Measurements from ENCODE around the gene TMSB4X.
"Not testable (repeated sequence)": the region's sequence is repeated elsewhere in the genome, so short reads cannot be mapped to it uniquely, and the experiment has no call there.

The TMSB4X gene

DNA sequence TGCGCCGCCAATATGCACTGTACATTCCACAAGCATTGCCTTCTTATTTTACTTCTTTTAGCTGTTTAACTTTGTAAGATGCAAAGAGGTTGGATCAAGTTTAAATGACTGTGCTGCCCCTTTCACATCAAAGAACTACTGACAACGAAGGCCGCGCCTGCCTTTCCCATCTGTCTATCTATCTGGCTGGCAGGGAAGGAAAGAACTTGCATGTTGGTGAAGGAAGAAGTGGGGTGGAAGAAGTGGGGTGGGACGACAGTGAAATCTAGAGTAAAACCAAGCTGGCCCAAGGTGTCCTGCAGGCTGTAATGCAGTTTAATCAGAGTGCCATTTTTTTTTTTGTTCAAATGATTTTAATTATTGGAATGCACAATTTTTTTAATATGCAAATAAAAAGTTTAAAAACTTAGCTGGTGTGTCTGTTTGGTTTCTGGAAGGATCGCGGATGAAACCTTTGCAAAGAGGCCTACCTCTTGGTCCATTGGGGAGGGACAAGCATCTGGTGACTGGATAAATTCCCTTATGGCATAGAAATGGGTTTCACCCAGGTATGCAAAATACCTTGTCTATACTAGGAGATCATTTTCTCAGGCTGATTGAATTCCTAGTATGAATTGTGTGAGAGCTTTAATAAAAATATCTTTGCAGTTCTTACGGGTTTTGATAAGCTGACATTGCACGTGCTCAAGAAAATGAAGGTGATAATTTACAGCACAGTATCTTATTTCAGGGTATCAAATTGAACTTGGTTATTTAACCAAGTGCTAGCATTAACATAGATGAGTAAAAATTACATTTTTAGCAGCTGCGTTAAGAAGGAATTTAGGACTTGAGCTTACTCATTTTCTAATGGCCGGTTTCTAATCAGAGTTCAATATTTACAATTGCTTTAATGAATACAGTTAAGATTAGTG is 2.2 kb downstream of the TMSB4X start:
- not testable (repeated sequence) for DNase-seq

DNA sequence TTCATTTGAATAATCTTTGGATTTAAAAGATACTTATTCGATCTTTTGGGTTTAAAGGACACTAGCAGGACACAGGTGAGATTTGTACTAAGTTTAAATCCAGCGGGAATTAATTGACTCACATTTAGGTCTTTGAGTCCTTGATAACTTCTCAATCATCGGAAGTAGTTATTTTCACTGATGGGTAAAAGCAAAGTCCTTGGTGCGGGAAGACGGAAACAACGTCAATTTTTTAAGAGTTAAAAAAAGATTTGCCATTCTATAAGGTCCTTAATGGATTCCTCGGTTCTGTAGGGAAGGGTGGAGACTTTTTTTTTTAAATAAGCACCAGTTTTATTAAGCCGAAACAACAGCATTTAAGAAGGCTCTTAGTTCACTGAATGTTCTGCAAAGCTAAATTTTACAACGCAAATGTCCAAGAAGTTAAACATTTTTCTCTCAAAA is 2.9 kb downstream of the TMSB4X start:
- no peak for DNase-seq

DNA sequence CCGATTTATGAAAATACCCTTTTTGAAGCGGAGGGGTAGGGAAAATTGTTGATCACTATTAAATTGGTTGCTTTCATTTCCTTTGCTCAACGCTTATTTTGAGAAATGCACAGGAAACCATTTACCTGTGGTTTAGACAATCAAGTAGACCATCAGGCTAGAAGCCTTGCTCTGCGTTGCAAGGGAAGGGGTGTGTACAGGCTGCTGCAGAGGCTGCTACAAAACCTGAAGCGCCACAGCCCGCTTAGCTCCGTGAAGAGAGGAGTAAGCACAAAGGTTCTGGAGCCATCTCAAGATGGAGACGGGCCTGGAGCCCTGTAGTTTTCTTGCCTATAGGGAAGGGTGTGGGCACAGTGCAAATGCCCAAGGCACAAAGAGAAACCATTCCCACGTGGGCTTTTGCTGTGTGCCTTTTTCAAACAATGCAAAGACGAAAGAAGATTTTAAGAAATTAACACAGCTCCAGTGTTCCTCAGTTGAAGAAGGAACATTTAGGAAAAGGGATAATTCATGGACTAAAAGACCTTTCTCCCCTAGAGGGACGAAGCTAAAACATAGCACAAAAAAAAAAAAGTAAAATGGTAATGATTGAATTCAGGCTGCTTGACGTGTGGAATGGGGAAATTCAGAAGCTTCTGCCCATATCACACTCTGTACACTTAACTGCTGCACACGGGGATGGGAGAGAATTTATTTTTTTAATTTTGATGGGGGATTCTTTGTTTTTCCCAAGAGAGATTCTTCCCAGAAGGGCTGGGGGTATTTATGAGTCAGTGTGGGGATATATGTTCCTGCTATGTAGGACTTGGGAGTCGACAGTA is 3.5 kb downstream of the TMSB4X start:
- DNase-seq, result peak; percentile 64

GRCh38 chrX:12979026-12979607 is 4.2 kb downstream of the TMSB4X start:
- no peak for DNase-seq

DNA sequence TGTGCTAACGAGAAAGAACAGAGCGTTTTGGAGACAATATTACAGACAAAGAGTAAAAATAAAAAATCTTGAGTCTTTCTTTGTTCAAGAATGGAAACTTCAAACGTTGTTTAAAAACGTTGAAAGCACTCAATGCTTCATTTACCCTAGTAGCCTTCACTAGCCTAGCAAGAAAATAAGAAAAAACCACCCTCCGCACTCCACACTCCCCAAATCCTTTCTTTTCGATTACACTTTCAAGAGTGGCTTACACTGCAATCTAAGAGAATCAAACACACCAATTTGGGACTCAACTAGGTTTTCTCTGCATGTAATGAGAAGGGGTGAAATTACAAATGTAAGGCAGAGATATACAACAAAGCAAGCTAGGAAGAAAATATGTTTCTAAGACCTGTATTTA is 4.7 kb downstream of the TMSB4X start:
- DNase-seq, result no peak

GRCh38 chrX:12980039-12980438 is 5.1 kb downstream of the TMSB4X start:
- DNase-seq, result not testable (repeated sequence)

DNA sequence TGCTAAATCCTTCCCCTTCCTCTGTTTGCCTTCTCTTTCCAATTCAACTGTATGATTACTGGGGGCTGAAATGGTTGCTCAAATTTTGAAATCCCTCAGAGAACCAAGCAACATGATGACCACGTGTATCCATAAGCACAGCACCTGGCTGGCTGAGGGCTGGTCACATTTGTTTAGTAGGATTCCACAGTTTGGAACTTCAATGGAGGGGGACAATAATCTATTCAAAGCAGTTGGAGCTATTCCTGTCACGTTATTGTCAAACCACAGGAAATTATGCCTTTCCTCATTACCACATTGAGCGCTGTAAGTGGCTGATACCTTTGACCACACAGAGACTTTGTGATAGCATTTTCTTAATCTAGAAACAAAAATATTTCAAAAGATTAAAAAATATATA is 7.0 kb downstream of the TMSB4X start:
- DNase-seq, result no peak

DNA sequence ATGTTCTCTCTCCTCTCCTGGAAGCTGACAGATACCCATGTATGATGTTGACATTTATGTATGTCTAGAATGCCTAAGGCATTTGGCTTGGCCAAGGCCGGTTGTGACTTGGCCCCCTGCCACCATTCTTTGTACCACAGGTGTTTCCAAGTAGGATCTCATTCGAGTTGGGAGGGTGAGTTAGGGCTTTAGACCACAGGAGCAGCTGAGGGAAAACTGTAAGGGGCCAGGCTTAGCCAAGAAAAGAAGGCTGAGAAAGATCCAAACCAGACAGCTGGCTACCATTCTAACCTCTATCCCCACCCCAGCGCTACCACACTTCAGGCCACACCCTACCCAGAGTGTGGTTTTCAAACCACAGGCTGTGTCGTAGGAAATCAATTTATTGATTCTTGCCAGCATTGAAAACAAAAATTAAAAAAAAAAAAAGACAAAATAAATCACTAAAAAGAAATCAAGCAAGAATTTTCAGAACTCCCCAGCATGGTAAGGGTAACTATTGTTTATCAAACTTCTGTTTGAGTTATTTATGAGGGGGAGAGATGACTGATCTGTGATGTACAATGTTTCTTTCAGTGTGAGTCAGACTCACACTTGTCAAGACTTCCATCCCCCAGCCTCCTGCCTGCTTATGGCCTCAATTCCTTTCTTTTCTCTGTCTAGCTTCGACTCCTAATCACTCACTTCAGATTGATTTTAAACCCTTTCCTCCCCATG is 9.9 kb downstream of the TMSB4X start:
- DNase-seq, result no peak

DNA sequence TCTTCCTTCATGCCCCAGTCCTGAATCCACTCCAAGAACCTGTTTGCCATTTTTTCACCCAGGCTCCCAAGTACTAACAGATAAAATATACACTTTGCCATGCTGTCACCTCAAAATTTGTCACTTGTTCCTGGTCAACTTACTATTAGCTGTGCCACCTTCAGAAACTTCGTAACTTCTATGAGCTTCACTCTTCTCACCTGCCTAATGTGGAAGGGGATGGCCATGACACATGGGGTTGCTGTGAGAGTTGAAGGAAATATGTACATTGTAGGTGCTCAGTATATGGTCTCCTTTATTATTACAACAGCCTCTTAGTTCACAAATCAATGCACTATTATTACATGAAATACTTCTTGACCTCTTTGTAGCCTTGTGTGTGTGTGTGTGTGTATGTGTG is 10.4 kb downstream of the TMSB4X start:
- no peak for DNase-seq

- no peak for DNase-seq
These were observed 11.4 kb downstream of the TMSB4X start for GRCh38 chrX:12986164-12986779.

- DNase-seq, result no peak
These were observed 12.0 kb downstream of the TMSB4X start for GRCh38 chrX:12986886-12987285.

DNA sequence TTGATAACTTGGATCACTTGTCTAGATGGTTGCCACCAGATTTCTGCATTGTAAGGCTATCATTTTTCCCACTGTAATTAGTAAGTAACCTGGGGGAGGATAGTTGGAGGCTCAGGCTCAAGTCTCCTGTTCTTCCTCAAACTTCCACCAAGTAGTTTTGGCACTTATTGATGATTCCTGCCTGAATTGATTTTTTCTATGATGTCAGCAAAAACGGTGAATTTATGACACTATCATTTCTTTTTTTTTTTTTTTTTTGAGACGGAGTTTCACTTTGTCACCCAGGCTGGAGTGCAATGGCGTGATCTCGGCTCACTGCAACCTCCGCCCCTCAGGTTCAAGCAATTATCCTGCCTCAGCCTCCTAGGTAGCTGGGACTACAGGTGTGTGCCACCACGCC is 12.4 kb downstream of the TMSB4X start:
- DNase-seq, result no peak

- no peak for DNase-seq
These were observed 13.1 kb downstream of the TMSB4X start for GRCh38 chrX:12987900-12988594.

GRCh38 chrX:12988797-12989196 is 13.9 kb downstream of the TMSB4X start:
- no peak for DNase-seq

- DNase-seq, result no peak
These were observed 14.6 kb downstream of the TMSB4X start for GRCh38 chrX:12989461-12989860.

GRCh38 chrX:12991575-12991974 is 16.7 kb downstream of the TMSB4X start:
- DNase-seq, result no peak

DNA sequence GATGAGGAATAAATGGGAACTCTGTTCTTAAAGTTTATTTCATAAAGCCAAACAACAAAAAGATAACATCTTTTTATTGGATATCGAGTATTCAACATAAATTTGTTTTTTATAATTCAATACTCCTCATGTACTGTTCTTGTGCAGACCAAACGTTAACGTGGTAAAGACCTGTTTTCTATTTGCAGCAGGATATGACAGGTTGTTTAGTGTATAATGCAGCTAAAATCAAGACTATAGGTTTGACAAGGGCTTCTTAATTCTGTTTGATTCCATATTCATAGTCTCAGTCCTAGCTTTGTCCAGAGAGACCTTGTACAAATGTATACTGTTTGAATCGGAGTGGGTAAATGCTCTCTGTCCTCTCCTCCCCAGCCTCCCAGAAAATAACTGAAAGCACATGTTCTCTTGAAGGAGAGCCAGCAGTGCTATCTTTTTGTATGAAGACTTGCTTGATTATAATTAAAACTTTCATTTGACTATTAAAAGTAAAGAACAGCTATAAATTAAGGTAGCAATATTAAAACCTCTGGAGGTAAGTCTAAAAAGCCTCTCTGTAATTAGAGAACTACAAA is 17.7 kb downstream of the TMSB4X start:
- DNase-seq, result no peak

- DNase-seq, result no peak
These were observed 18.9 kb downstream of the TMSB4X start for GRCh38 chrX:12993826-12994225.

DNA sequence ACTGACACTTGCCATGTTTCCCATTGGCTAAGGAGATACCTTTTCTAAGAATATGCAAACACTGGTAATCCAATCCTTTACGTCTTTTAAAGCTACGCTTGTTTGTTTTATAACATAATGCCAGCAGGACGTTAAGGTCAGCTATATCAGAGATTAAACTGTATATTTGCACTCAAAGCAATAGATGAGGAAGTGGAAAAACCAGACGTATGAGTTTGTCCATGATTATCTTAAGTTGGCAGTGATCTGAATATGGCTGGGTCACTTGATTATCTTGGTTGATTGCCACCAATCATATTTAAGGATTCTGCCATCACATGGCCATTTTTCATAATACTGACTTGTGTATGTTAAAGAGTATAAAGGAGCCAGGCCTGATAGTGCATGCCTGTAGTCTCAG is 19.4 kb downstream of the TMSB4X start:
- DNase-seq, result no peak

DNA sequence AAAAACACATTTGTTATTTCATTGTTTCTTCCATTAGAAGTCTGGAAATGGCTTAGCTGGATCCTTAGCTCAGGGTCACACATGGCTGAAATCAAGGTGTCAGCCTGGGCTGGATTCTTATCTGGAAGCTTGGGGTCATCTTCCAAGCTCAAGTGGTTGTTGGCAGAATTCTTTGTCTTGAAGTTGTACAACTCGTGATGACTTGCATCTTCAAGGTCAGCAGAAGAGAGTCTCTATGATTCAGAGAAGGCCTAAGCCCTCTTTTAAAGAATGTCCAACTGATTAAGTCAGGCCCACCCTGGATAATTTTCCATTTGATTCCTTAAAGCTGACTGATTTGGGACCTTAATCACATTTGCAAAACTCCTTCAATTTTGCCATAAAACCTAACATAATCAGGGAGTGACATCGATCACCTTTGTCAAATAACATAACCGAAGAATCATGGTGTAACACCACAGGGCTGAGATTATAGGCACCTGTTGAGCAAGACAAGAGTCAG is 22.1 kb downstream of the TMSB4X start:
- DNase-seq, result no peak
